Muscle layer of colon (tissue), 2 donors: Measurements from ENCODE around the gene TWSG1.
"Not testable (repeated sequence)": the region's sequence is repeated elsewhere in the genome, so short reads cannot be mapped to it uniquely, and the experiment has no call there.

Experiments
- H3K27ac ChIP-seq: one replicate; pipeline ENCODE4 v1.7.0; 2013; ENCODE audit warnings: low read depth, mild to moderate bottlenecking, low read length, moderate library complexity
- H3K27me3 ChIP-seq, 2 donors: one replicate each; pipeline ENCODE4 v1.7.0; 2013; ENCODE audit warnings: low read length in 2 of 2, mild to moderate bottlenecking in 2 of 2; ENCODE audit not compliant: insufficient read depth in 2 of 2, control insufficient read depth in 1 of 2
- H3K36me3 ChIP-seq: one replicate; pipeline ENCODE4 v1.7.0; 2013; ENCODE audit warnings: mild to moderate bottlenecking, low read length; ENCODE audit not compliant: insufficient read depth
- H3K4me1 ChIP-seq: one replicate; pipeline ENCODE4 v1.7.0; 2013; ENCODE audit warnings: mild to moderate bottlenecking, low read length; ENCODE audit not compliant: insufficient read depth
- H3K4me3 ChIP-seq, 2 donors: one replicate each; pipeline ENCODE4 v1.7.0; 2013; ENCODE audit warnings: low read length in 2 of 2, low read depth in 1 of 2, mild to moderate bottlenecking in 1 of 2, moderate library complexity in 1 of 2
- H3K9ac ChIP-seq: one replicate; pipeline ENCODE4 v1.7.0; 2013; ENCODE audit warnings: low read length
- H3K9me3 ChIP-seq: one replicate; pipeline ENCODE4 v1.7.0; 2013; ENCODE audit warnings: mild to moderate bottlenecking, low read length
- donor health status: abdominal sarcoma.
- donor health status: Adenocarcinoma of cecum.

TWSG1 gene

DNA sequence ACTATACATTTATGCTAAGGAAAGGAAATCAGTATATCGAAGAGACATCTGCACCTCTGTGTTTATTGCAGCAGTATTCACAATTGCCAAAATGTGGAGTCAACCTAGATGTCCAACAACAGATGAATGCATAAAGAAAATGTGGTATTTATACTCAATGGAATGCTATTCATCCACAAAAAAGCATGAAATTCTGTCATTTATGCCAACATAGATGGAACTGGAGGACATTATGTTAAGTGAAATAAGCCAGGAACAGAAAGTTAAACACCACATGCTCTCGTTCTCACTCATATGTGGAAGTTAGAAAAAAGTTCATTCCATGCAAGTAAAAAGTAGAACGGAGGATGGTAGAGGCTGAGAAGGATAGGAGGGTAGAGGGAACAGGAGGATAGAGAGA is 59.5 kb downstream of the TWSG1 start:
- Histone ChIP-seq H3K27ac (no peak overlapping the region), H3K4me3 (no peak overlapping the region), H3K9me3 (no peaks in the 10 kb centered on the region), H3K9ac (no peak overlapping the region), H3K36me3 (peaks cover 15% of the 10 kb centered on the region), H3K27me3 (no peaks in the 10 kb centered on the region), H3K4me1 (no peaks in the 10 kb centered on the region)

GRCh38 chr18:9400197-9400596 is 65.6 kb downstream of the TWSG1 start:
- Histone ChIP-seq H3K36me3 (peaks cover 15% of the 10 kb centered on the region), H3K27me3 (no peaks in the 10 kb centered on the region), H3K9me3 (no peaks in the 10 kb centered on the region), H3K4me3 (no peak overlapping the region), H3K4me1 (peaks cover 5% of the 10 kb centered on the region), H3K27ac (no peak overlapping the region), H3K9ac (no peak overlapping the region)

- peaks cover 5% of the 10 kb centered on the region for H3K4me1 ChIP-seq
- peaks cover 14% of the 10 kb centered on the region for H3K36me3 ChIP-seq
- no peak overlapping the region for H3K4me3 ChIP-seq
- no peaks in the 10 kb centered on the region for H3K9me3 ChIP-seq
- no peak overlapping the region for H3K27ac ChIP-seq
- H3K27me3 ChIP-seq, result no peaks in the 10 kb centered on the region
- no peak overlapping the region for H3K9ac ChIP-seq
Observed at GRCh38 chr18:9401176-9401575, 66.6 kb downstream of the TWSG1 start.

DNA sequence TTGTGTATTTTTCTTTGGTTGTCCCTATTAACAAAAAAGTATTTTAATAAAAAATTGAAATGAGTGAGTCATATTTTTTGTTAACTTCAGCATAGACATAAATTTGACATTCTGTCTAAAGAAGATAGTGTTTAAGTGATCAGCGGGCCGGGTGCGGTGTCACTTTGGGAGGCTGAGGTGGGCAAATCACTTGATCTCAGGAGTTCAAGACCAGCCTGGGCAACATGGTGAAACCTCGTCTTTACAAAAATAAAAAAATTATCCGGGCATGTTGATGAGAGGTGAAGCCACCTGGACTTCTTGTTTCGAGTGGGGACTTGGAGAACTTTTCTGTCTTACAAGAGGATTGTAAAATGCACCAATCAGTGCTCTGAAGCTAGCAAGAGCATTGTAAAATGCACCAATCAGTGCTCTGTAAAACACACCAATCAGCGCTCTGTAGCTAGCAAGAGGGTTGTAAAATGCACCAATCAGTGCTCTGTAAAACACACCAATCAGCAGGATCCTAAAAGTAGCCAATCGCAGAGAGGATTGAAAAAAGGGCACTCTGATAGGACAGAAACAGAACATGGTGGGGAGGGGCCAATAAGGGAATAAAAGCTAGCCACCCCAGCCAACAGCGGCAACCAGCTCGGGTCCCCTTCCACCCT is 67.9 kb downstream of the TWSG1 start:
- not testable (repeated sequence) for H3K27ac ChIP-seq, H3K9ac ChIP-seq, H3K36me3 ChIP-seq, H3K4me1 ChIP-seq, H3K4me3 ChIP-seq, H3K27me3 ChIP-seq, H3K9me3 ChIP-seq

DNA sequence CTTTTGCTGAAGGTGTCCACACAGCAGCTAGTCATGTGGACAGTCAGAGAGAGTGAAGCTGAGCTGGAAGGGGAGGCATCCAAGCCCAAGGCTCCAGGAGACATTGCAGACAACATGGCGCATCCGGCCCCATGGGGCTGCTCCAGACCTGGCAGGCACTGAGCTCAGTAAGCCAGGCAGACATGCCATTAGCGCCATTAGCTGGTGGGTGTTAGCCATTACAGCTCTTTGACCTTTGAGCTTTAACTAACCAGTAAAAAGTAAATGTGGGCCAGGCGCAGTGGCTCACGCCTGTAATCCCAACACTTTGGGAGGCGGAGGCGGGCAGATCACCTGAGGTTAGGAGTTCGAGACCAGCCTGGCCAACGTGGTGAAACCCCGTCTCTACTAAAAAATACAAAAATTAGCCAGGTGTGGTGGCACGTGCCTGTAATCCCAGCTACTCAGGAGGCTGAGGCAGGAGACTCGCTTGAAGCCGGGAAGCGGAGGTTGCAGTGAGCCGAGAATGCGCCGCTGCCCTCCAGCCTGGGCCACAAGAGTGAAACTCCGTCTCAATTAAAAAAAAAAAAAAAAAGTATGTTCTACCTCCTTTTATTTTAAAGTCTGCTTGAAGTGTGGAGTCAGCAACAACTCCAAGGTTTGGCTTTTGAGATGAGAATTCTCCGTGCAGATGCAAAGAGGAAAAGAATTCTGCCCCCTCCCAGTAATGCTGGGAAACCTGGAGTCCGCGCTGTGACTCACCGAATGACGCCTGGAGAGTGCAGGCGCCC is 69.4 kb downstream of the TWSG1 start:
- Histone ChIP-seq H3K27me3 (no peaks in the 10 kb centered on the region), H3K9me3 (no peaks in the 10 kb centered on the region), H3K9ac (no peak overlapping the region), H3K27ac (no peak overlapping the region), H3K36me3 (no peaks in the 10 kb centered on the region), H3K4me3 (no peak overlapping the region), H3K4me1 (peaks cover 5% of the 10 kb centered on the region)

GRCh38 chr18:9404565-9405060 is 70.0 kb downstream of the TWSG1 start:
- Histone ChIP-seq H3K9ac (no peak overlapping the region), H3K4me3 (no peak overlapping the region), H3K4me1 (peaks cover under 1% of the 10 kb centered on the region), H3K27ac (no peak overlapping the region), H3K9me3 (no peaks in the 10 kb centered on the region), H3K27me3 (no peaks in the 10 kb centered on the region), H3K36me3 (no peaks in the 10 kb centered on the region)

DNA sequence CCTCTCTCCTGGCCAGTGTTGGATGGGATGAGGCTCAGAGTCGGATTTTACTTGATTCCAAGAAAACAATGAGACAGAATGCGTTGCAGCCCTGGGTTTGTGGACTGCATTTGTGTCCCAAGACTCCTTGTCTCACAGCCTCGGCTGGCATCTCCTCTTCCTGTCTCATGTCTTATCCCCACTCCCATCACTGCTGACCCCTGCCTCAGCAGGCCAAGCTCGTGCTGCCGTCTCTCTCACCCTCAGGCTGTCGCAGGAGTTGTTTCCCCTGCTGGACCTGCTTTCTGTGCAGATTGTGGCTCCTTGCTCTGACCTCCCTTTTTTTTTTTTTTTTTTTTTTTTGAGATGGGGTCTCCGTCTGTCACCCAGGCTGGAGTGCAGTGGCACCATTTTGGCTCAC is 70.6 kb downstream of the TWSG1 start:
- H3K4me1 ChIP-seq, result no peaks in the 10 kb centered on the region
- no peak overlapping the region for H3K27ac ChIP-seq
- no peak overlapping the region for H3K9ac ChIP-seq

GRCh38 chr18:9405977-9406376 is 71.4 kb downstream of the TWSG1 start:
- Histone ChIP-seq H3K4me1 (no peaks in the 10 kb centered on the region), H3K9me3 (no peaks in the 10 kb centered on the region), H3K27ac (no peak overlapping the region), H3K4me3 (no peak overlapping the region), H3K9ac (no peak overlapping the region), H3K36me3 (no peaks in the 10 kb centered on the region), H3K27me3 (no peaks in the 10 kb centered on the region)

More for the DNA sequence above, 70.6 kb downstream of the TWSG1 start:
- no peaks in the 10 kb centered on the region for H3K9me3 ChIP-seq
- H3K36me3 ChIP-seq, result no peaks in the 10 kb centered on the region
- H3K27me3 ChIP-seq, result no peaks in the 10 kb centered on the region
- no peak overlapping the region for H3K4me3 ChIP-seq

DNA sequence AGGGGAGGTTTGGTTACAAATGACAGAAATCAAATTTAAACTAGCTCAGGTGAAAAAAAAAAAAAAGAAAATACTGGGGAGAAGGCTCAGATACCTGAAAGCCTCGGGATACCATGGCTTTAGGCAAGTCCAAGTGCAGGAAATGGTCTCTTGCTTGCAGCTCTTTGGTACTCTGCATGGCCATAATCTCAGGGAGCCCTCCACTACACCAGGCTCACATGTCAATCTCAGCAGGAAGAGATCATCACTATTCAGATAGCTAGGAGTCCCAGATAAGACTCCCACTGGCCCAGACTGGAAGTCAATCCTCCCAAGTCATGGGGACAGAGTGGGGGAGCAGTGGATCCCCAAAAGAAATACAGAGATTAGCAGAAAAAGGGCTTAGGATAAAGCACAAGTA is 75.9 kb downstream of the TWSG1 start:
- no peaks in the 10 kb centered on the region for H3K4me1 ChIP-seq
- no peak overlapping the region for H3K4me3 ChIP-seq
- no peaks in the 10 kb centered on the region for H3K27me3 ChIP-seq
- no peaks in the 10 kb centered on the region for H3K9me3 ChIP-seq
- no peak overlapping the region for H3K9ac ChIP-seq
- no peaks in the 10 kb centered on the region for H3K36me3 ChIP-seq
- no peak overlapping the region for H3K27ac ChIP-seq

DNA sequence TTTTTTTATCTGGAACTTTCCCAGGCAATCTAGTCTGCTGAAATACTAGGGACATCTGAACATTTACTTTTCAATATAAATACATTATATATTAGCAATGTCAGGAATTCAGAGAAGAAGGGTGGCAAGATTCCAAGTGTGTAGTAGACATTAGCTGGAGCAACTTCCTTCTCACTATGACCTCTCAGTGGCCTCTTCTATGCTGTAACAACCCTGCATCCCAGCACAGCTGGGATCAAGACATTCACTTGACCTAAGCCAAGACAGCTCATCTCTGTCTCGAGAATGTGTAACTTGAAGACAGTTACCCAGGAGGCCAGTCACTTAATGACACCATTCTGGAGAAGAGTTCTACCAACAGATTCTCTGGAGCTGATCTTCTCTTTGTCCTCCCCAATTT is 79.0 kb downstream of the TWSG1 start:
- H3K4me1 ChIP-seq, result peaks cover 6% of the 10 kb centered on the region
- H3K9me3 ChIP-seq, result no peaks in the 10 kb centered on the region
- H3K27ac ChIP-seq, result no peak overlapping the region
- no peaks in the 10 kb centered on the region for H3K36me3 ChIP-seq
- no peak overlapping the region for H3K9ac ChIP-seq
- H3K4me3 ChIP-seq, result no peak overlapping the region
- H3K27me3 ChIP-seq, result no peaks in the 10 kb centered on the region

- no peaks in the 10 kb centered on the region for H3K36me3 ChIP-seq
- H3K27me3 ChIP-seq, result no peaks in the 10 kb centered on the region
- H3K4me1 ChIP-seq, result peaks cover 6% of the 10 kb centered on the region
- no peak overlapping the region for H3K9ac ChIP-seq
- peak overlapping the region in 1 of 2 donors; percentile 49 for H3K4me3 ChIP-seq
- H3K27ac ChIP-seq, result no peak overlapping the region
- no peaks in the 10 kb centered on the region for H3K9me3 ChIP-seq
Observed at GRCh38 chr18:9416563-9417072, 82.0 kb downstream of the TWSG1 start.
